ENCODE results near the gene GSTM2. TPM values are rescaled to one million over a fixed set of nuclear protein-coding genes. Genes with fewer than 3 reads are reported as not detected.
"Not testable (repeated sequence)": the region's sequence is repeated elsewhere in the genome, so short reads cannot be mapped to it uniquely, and the experiment has no call there.

The GSTM2 gene
- total and polyA plus RNA-seq, 7 donors = 35.5 to 175 (median 61.8) TPM

GRCh38 chr1:109687641-109688499, 20.0 kb downstream of the GSTM2 start, which contains the start of gene GSTM1:
TSS of gene GSTM1 (plus strand) at chr1:109687817. CDS start at chr1:109687874, 57 bp downstream.
- 0 to 1% methylated on average over 17 to 46 of the region's 46 CpGs; no CpG with 5 or more reads in 1 of the 3 donors for WGBS, 3 donors
- no peaks in the 10 kb centered on the region for H3K9me3 ChIP-seq
- H3K4me3 ChIP-seq = peak within 1 kb of the TSS; percentile 67
- intact Hi-C loops (cut with DNase I) = loop anchor here (1.0 to 5.0 kb wide), 2 partner anchors 45 to 46 kb away; no protein-coding TSS in a partner anchor
- DNase-seq (peak in 1 of 2 donors; percentile 90), ATAC-seq (peak in 2 of 4 donors; percentile 95 to 96)
- H3K36me3 ChIP-seq (ENCODE audit: insufficient read depth in 1 of 2, low read depth in 1 of 2) = peaks cover 0 to 16% of the 10 kb centered on the region in 2 donors
- H3K4me1 ChIP-seq = peaks cover 29% of the 10 kb centered on the region
- peak within 1 kb of the TSS; percentile 91 for H3K27ac ChIP-seq
- H3K27me3 ChIP-seq (ENCODE audit: insufficient read depth in 3 of 3, low read length in 2 of 3) = no peaks in the 10 kb centered on the region
- TF ChIP-seq CTCF (IDR thresholded peaks at IDR 0.05) = peak; percentile 61

- 13 to 30% methylated on average over 6 of the region's 6 CpGs; no CpG with 5 or more reads in 1 of the 3 donors for WGBS, 3 donors
- no peak for ATAC-seq
- no peak for DNase-seq
- Histone ChIP-seq H3K27me3 (ENCODE audit: insufficient read depth in 3 of 3, low read length in 2 of 3) (no peaks in the 10 kb centered on the region), H3K36me3 (ENCODE audit: insufficient read depth in 1 of 2, low read depth in 1 of 2) (peaks cover 0 to 16% of the 10 kb centered on the region in 2 donors), H3K4me1 (peaks cover 29% of the 10 kb centered on the region), H3K9me3 (no peaks in the 10 kb centered on the region), H3K4me3 (no peak overlapping the region), H3K27ac (peak overlapping the region; percentile 46)
- no peak for TF ChIP-seq CTCF (IDR thresholded peaks at IDR 0.05)
- intact Hi-C loops (cut with DNase I) = loop anchor here in 1 of 2 donors (5.0 kb wide), 1 partner anchor 48 kb away; no protein-coding TSS in a partner anchor
Measured at GRCh38 chr1:109689844-109690405, 22.1 kb downstream of the GSTM2 start.

GRCh38 chr1:109691759-109692158, 23.9 kb downstream of the GSTM2 start:
- Histone ChIP-seq H3K4me1 (peaks cover 39% of the 10 kb centered on the region), H3K9me3 (no peaks in the 10 kb centered on the region), H3K4me3 (no peak overlapping the region), H3K27ac (peak overlapping the region; percentile 41), H3K36me3 (ENCODE audit: insufficient read depth in 1 of 2, low read depth in 1 of 2) (peaks cover 0 to 16% of the 10 kb centered on the region in 2 donors), H3K27me3 (ENCODE audit: insufficient read depth in 3 of 3, low read length in 2 of 3) (no peaks in the 10 kb centered on the region)
- WGBS, 3 donors = 21 to 23% methylated on average over 6 of the region's 6 CpGs; no CpG with 5 or more reads in 1 of the 3 donors
- DNase-seq = no peak
- no peak for TF ChIP-seq CTCF (IDR thresholded peaks at IDR 0.05)
- ATAC-seq = no peak
- intact Hi-C loops (cut with DNase I) = no loop called here

GRCh38 chr1:109694400-109694799, 26.5 kb downstream of the GSTM2 start:
- peak overlapping the region; percentile 58 for H3K27ac ChIP-seq
- peaks cover 26% of the 10 kb centered on the region for H3K4me1 ChIP-seq
- DNase-seq; H3K4me3 ChIP-seq; H3K9me3 ChIP-seq; intact Hi-C loops (cut with DNase I); ATAC-seq; H3K27me3 ChIP-seq (ENCODE audit: insufficient read depth in 3 of 3, low read length in 2 of 3): not testable (repeated sequence)
- WGBS, 3 donors = 91% methylated on average over 5 of the region's 5 CpGs; no CpG with 5 or more reads in 1 of the 3 donors
- peaks cover 0 to 14% of the 10 kb centered on the region in 2 donors for H3K36me3 ChIP-seq (ENCODE audit: insufficient read depth in 1 of 2, low read depth in 1 of 2)

- H3K4me3 ChIP-seq; DNase-seq; H3K9me3 ChIP-seq; intact Hi-C loops (cut with DNase I); H3K27me3 ChIP-seq (ENCODE audit: insufficient read depth in 3 of 3, low read length in 2 of 3): not testable (repeated sequence)
- peaks cover 20% of the 10 kb centered on the region for H3K4me1 ChIP-seq
- peaks cover 0 to 11% of the 10 kb centered on the region in 2 donors for H3K36me3 ChIP-seq (ENCODE audit: insufficient read depth in 1 of 2, low read depth in 1 of 2)
- ATAC-seq = peak in 2 of 4 donors; percentile 75 to 77
- peak overlapping the region; percentile 58 for H3K27ac ChIP-seq
- 41 to 56% methylated on average over 3 of the region's 3 CpGs; no CpG with 5 or more reads in 1 of the 3 donors for WGBS, 3 donors
Measured at GRCh38 chr1:109695138-109695537, 27.3 kb downstream of the GSTM2 start.

Data from psoas muscle (tissue), 8 donors.